NCI-H2227 treated with DMSO at 0.1 percent for 48 hours (cell line): Measurements from ENCODE around the gene SLAMF6.
"Not testable (repeated sequence)": the region's sequence is repeated elsewhere in the genome, so short reads cannot be mapped to it uniquely, and the experiment has no call there.

ENCODE experiments used
- DNase-seq: peaks from one replicate; lab custom pipeline; 2025; lab: John Stamatoyannopoulos, UW

The SLAMF6 gene

GRCh38 chr1:160504651-160505050, 18.4 kb downstream of the SLAMF6 start:
- no peak for DNase-seq

- DNase-seq, result no peak
Observed at GRCh38 chr1:160503087-160503486, 20.0 kb downstream of the SLAMF6 start.

- DNase-seq, result no peak
Observed at GRCh38 chr1:160500321-160500990, 22.6 kb downstream of the SLAMF6 start.

GRCh38 chr1:160499631-160500030, 23.4 kb downstream of the SLAMF6 start:
- DNase-seq, result no peak

GRCh38 chr1:160498301-160499065, 24.6 kb downstream of the SLAMF6 start:
- DNase-seq, result not testable (repeated sequence)

GRCh38 chr1:160496334-160496733, 26.7 kb downstream of the SLAMF6 start:
- DNase-seq, result no peak

- DNase-seq, result no peak
Observed at GRCh38 chr1:160494620-160495019, 28.4 kb downstream of the SLAMF6 start.

GRCh38 chr1:160492617-160493016, 30.4 kb downstream of the SLAMF6 start:
- no peak for DNase-seq

GRCh38 chr1:160491981-160492380, 31.1 kb downstream of the SLAMF6 start:
- DNase-seq, result no peak

GRCh38 chr1:160491017-160491416, 32.0 kb downstream of the SLAMF6 start:
- DNase-seq, result no peak

GRCh38 chr1:160489513-160490261, 33.4 kb downstream of the SLAMF6 start:
- DNase-seq, result peak; percentile 19

GRCh38 chr1:160488347-160489058, 34.6 kb downstream of the SLAMF6 start:
- no peak for DNase-seq

- no peak for DNase-seq
Observed at GRCh38 chr1:160486453-160486852, 36.6 kb downstream of the SLAMF6 start.

- DNase-seq, result no peak
Observed at GRCh38 chr1:160483505-160484185, 39.4 kb downstream of the SLAMF6 start.

GRCh38 chr1:160481979-160482596, 41.0 kb downstream of the SLAMF6 start:
- no peak for DNase-seq

- not testable (repeated sequence) for DNase-seq
Observed at GRCh38 chr1:160480781-160481180, 42.3 kb downstream of the SLAMF6 start.

- not testable (repeated sequence) for DNase-seq
Observed at GRCh38 chr1:160479091-160479490, 44.0 kb downstream of the SLAMF6 start.

- no peak for DNase-seq
Observed at GRCh38 chr1:160474392-160475242, 48.4 kb downstream of the SLAMF6 start.

- no peak for DNase-seq
Observed at GRCh38 chr1:160472112-160472511, 50.9 kb downstream of the SLAMF6 start.

- no peak for DNase-seq
Observed at GRCh38 chr1:160471253-160471652, 51.8 kb downstream of the SLAMF6 start.
